CD4-positive, alpha-beta T cell treated with Interleukin-6 at 100 ng/mL for 8 hours (primary cell): Measurements from ENCODE around the gene UGGT2.
"Not testable (repeated sequence)": the region's sequence is repeated elsewhere in the genome, so short reads cannot be mapped to it uniquely, and the experiment has no call there.

Source experiments
- DNase-seq: peaks from one replicate; pipeline ENCODE4 v3.0.0-alpha.2; 2020; ENCODE audit warnings: mixed read lengths, low spot score

Gene UGGT2

DNA sequence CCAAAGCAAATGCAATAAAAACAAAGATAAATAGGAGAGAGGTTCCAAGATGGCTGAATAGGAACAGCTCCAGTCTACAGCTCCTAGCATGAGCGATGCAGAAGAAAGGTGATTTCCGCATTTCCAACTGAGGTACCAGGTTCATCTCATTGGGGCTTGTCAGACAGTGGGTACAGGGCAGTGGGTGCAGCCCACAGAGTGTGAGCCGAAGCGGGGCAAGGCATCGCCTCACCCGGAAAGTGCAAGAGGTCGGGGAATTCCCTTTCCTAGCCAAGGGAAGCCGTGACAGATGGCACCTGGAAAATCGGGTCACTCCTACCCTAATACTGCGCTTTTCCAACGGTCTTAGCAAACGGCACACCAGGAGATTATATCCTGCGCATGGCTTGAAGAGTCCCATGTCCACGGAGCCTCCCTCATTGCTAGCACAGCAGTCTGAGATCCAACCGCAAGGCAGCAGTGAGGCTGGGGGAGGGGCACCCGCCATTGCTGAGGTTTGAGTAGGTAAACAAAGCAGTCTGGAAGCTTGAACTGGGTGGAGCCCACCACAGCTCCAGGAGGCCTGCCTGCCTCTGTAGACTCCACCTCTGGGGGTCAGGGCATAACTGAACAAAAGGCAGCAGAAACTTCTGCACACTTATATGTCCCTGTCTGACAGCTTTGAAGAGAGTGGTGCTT, 6.6 kb downstream of the UGGT2 start:
- DNase-seq = not testable (repeated sequence)

DNA sequence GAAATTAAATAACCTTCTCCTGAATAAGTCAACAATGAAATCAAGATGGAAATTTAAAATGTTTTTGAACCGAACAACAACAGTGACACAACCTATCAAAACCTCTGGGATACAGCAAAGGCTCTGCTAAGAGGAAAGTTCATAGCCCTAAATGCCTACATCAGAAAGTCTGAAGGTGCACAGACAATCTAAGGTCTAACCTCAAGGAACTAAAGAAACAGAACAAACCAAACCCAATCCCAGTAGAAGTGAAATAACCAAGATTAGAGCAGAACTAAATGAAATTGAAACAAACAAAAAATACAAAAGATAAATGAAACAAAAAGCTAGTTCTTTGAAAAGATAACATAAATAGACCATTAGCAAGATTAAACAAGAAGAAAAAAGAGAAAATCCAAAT, 9.0 kb downstream of the UGGT2 start:
- DNase-seq = no peak

DNA sequence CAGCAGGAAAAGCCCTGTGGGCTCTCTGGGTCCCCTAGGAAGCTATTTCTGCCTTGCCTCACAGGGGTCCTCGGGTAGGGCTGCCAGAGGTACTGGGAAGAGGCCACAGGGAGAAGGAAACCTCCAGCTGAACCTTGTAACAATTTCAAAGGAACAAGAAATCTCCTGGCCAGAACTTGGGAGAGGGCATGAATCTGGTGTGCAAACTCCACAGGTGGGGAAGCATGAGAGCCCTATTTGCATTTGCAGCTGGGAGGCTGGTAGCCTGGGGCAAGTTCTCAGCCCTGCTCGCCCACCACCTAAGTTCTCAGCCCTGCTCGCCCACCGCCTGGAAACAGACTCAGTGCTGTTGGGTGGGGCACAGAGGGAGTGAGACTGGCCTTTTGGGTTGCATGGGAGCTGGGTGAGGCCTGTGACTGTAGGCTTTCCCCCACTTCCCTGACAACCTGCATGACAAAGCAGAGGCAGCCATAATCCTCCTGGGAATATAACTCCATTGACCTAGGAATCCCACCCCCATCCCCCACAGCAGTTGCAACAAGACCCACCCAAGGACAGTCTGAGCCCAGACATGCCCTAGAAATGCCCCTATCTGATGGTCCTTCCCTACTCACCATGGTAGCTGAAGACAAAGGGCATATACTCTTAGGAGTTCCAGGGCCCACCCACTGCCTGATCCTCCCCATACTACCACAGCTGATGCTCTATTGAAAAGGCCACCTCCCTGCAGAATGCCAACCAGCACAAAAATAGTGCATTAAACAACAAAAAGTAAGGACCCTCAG, 11.7 kb downstream of the UGGT2 start:
- no peak for DNase-seq

DNA sequence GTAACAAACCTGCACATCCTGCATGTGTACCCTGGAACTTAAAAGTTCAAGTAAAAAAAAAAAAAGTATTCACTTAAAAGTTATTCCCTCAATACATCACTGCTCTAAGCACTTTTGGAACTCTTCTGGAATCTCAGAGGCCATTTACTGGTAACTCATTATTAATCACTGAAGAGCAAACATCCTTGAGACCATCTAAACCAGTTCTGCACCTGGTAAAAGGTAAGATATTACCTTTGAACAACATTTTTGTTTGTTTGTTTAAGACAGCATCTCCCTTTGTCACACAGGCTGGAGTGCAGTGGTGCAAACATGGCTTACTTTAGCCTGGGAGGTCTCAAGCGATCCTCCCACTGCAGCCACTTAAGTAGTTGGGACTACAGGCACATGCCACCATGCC, 16.7 kb downstream of the UGGT2 start:
- no peak for DNase-seq

DNA sequence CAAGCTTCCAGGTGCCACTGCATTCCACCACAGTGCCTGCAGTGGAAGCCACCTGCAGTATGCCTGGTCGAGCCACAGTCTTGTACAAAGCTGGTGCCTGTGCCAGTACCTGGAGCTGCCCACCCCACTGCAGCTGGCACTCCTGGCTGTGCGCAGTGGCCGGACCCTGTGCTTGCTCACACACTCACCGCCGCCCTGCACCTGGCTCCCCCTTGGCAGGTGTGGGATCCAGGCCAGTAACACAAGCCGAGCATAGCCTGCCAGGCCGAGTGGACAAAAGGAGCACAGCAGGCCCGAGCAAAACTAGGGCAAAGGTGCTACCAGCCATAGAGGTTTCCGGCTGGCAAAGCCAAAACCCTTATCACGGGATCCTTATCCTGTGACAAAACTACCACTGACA, 18.5 kb downstream of the UGGT2 start:
- no peak for DNase-seq

DNA sequence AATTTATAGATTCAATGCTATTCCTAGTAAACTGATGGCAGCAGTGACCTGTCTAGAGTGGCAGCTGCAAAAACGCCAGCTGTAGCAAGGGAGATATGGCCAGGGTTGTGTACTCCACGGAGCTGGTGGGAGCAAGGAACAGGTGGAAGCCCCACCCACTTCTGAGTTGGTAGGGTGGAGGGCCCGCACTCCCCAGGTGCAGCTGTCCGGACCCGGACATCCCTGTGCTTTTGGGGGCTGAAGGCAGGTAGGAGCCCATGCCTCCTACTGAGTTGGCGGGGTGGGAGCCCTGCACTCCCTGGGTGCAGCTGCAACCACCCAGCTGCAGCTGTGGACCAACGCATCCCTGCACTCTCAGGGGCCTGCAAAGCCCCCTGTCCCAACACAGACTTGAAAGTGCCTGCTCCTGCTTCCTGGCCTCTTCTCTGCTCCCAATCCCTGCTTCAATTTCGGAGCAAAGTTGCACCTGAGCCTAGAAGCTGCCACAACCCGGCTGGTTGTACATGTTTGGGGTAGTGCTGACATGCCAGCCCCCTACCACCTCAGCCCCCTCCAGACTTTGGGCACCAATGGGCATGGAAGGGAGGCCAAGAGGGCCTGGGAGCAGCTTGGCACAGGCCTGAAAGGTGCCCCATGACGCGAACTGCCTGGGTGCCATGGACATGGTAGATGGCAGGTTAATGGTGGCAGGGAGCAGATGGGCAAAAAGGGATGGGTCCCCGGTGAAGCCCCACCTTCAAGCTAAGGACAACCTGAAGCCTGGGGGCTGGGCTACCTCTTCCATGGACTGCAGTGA, 19.8 kb downstream of the UGGT2 start:
- DNase-seq = no peak

DNA sequence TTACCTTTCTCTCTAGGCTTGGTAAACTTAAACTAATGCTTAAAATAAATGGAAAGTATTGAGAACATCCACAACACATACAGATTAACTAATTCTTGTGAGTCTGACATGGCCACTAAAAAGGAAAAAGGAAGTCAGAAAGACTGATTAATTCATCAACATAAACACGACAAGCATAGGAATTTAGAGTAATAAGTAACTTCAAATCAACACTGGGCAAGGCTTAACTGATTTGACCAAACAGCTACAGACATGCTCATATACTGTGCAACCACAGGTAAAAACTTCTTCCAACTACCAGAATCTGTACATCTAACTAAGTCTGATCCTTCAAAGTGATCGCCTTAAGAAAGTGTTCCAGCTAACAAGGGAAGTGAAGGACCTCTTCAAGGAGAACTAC, 20.5 kb downstream of the UGGT2 start:
- no peak for DNase-seq

DNA sequence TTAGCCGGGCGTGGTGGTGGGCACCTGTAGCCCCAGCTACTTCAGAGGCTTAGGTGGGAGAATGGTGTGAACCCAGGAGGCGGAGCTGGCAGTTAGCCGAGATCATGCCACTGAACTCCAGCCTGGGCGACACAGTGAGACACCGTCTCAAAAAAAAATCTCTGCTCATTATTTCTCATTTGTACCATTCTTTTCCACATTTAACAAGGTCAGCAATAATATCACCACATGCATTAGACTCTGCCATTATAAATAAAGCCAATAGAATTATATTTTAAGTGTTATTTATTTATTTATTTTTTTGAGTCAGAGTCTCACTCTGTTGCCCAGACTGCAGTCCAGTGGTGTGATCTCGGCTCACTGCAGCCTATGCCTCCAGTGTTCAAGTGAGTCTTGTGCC, 24.2 kb downstream of the UGGT2 start:
- no peak for DNase-seq

DNA sequence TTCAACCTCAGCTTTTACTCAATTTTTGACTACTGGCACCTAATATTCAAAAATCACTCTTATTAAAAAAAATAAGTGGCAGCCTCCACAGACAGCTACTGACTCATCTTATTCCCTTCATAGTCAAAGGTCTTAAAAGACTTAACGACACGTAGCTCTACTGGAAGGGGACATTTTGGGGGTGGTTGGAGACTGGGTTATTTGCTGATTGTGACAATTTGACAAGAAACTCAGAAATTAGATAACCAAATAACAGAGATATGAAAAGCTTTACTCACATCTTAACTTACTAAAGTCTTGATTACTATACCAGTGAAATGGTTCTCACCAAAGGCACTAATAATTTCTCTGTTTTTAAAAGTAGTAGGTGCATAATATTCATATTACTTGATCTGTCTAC, 25.7 kb downstream of the UGGT2 start:
- no peak for DNase-seq

DNA sequence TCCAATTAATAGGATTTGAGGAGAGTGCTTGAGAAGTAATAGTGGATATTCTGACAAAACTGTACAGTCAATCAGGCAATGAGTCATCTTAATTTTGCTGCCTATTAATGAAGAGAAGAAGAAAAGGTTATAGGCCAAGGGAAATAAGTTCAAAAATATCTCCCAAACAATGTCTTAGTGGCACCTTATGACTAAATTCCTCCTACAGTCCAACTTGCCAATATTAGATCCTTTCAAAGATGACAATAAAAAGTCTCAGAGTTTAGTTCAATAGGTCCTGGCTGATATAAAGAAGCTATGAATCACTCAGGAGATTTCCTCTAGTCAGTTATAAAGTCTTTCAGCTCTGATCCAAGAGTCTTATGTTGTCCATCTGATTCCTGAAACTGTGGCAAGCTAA, 27.9 kb downstream of the UGGT2 start:
- DNase-seq = no peak

DNA sequence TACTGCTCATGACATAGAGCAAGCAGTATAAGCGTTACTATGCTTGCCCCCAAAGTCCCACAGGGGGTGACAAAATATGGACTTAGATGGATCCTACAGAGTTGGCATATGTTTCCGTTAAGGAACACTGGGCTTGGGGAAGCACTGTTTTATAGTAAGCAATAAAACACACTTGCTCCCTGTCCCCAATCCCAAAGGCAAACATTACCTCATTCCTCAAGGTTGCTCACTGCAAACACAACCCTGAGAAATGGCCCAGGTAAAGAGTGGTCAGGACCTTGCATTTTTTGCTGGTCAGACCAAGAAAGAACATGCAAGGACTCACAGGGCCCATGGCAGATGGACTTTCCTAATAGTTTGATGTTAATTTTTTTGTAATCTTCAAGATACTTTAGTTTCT, 32.3 kb downstream of the UGGT2 start:
- no peak for DNase-seq

DNA sequence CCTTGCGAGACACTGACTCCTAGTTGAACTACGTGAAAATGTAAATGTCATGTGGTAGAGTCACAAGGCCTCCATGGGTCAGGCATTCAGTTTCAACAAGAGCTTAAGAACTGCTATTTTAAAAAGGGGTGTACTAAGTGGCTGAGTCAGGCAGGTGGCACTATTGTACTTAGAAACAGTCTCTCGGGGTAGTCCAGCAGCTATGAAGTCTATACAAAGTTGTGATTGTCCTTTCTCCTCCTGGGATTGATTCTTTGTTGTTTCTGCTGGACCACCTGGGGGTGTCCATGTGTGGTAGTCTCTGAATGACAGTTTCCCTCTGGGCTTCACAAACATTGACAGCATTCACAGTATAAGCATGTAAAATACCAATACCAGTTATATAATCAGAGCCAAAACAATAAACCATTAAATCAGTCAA, 33.0 kb downstream of the UGGT2 start:
- DNase-seq = no peak

DNA sequence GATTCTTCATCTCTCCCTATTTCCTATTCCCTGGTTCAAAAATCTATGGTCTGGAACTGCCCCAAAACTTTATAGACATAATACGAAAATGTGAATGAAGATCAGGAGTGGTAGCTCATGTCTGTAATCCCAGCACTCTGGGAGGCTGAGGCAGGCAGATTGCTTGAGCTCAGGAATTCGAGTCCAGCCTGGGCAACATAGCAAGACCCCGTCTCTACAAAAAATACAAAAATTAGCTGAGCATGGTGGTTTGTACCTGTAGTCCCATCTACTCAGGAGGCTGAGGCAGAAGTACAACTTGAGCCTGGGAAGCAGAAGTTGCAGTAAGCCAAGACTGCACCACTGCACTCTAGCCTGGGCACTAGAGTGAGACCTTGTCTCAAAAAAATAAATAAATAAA, 35.1 kb downstream of the UGGT2 start:
- no peak for DNase-seq

DNA sequence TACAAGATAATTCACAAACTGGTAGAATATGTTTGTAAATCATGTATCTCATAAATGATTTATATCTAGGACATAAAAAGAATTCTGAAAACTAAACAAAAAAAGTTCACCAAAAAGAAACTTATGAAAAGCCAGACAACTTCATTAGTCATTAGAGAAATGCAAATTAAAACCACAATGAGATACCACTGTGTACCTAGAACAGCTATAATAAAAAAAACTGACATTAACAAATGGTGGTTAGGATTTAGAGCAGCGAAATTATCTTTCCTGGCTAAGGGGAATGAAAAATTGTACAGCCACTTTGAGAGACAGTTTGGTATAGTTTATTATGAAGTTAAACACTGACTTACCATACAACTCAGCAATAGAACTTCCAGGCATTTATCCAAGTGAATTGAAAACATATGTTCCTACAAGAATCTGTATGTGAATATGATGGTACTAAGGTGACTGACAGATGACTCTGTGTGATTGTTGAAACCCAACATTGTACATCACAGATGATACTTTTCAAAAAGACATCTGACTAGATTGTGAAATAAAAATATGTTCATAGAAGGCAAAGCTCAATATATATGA, 41.8 kb downstream of the UGGT2 start:
- no peak for DNase-seq

DNA sequence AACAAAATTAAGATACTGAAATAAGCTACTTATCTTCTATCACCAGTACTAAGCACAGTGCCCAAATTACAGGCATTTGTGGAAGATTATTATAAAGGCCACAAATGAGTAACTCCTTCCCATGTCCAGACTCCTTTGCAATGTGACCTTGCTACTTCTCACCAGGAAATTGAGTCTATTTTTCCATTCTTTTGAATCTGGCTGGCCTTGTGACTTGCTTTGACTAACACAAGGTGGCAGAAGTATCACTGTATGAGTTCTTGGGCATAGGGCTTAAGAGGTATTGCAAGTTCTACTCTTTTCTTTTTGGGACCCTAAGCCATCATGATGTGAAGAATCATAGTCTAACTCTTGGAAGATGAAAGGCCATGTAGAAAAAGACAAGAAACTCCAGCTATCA, 49.9 kb downstream of the UGGT2 start:
- no peak for DNase-seq

DNA sequence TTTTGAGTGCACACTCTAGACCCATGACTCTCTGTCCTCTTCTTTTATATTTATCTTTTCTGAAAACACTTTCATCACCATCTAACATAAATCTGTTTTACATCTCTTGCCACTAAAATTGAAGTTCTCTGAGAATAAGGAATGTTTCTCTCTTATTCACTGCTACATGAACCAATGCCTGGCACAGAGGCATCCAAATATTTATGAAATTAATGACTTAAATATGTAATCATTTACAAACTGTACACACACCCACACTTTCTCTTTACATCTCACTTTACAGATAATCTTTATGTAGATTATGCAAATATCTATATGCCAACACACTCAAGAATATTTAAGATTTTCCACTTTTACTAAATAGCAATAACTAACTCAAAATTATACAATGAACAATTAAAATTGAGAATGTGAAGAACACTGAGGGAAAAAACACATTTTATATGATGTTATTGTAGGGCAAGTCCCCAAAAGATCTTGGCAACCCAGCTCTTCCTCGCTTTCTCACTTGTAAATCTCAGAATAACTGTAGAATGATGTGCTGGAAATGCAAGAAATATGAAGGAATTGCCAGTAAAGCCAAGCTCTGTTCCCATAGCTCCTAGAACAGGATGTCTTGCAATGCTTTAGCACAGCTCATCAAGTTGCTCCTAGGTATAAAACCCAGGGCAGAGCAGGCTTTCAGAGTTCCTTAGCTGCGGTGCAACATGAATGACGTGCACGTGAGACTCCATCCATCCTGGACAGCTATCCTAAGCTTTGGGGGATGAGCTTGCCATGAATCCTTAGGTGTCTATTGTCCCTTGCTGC, 50.7 kb downstream of the UGGT2 start:
- DNase-seq = no peak

DNA sequence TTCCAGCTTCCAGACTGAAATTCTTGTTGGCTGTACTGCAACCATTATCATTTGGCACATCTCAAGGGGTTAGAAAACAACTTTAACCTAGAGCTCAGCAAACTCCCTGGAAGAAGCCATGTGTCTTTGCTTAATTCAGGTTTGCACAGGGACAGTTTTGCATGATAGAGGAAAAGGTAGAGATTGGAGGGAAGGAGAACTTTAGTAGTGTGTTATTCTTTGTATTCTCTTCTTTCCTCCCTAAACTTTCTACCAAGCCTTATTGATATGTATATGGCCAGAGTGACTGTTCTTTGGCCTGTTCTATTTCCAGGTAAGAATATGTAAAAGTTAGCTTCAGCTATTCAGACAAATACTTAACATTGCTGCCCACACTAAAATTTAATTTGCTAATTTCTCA, 53.1 kb downstream of the UGGT2 start:
- no peak for DNase-seq

DNA sequence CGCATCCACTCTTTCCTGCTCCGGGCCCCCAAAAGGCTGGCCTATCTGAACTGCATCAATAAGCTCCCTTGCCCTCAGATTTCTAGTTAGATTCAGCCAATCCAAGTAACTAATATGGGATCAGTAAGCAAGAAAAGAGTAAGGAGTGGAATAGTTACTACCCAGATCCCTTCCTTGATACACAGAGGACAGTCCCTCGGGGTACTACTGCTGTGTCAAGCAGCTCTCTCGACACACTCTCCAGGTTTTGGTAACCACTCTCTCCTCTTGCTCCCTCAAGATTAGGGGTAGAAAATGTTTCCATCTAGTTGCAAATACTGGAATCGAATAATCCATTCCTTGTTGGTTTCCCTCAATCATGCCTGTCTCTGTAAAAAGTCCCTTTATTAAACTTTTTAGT, 65.4 kb downstream of the UGGT2 start:
- no peak for DNase-seq

DNA sequence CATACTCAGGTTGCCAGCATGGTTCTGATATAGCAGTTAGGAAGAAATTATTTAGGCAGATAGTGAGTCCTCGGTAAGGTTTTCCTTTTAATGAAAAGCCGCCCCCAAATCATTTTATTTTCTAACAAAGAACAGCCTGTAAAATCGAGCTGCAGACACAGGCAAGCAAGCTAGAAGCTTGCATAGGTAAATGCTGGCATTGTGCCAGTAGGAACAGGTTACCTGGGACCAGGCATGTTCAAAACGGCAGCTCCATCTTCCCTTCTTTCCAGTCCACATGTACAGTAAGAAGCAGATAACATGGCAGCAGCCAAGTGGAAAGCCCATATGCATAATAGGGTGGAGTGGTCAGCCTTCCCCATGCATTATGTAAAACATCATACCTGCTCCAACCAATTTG, 71.1 kb downstream of the UGGT2 start:
- DNase-seq = no peak

DNA sequence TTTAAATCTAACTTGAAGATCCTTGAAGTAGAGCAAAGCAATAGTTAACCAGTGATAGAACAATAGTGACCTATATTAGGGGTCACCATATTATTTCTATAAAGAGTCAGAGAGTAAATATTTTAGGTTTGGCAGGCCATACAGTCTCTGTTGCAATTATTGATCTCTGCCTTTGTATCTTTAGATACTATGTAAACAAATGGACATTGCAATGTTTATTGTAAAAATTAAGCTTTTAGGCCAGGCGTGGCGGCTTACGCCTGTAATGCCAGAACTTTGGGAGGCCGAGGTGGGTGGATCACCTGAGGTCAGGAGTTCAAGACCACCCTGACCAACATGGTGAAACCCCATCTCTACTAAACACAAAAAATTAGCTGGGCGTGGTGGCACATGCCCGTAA, 80.5 kb downstream of the UGGT2 start:
- DNase-seq = not testable (repeated sequence)

DNA sequence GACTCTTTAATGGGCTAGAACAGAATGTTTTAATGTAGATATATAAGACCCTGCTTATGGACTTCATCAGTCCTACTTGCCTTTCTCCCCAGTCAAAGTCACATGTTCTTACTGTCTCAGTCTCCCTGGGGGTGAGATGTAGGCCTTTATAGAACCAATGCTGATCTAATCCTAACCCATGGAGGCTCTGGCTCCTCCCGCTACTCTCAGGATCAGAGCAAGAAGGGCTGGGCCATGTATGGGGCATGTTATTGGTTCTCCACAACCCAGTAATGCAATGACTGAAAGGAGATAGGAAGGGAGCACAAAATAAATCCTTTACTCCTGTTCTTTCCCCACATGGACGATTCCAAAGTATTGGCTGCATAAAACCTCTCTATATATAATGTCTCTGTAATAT, 82.3 kb downstream of the UGGT2 start:
- no peak for DNase-seq

DNA sequence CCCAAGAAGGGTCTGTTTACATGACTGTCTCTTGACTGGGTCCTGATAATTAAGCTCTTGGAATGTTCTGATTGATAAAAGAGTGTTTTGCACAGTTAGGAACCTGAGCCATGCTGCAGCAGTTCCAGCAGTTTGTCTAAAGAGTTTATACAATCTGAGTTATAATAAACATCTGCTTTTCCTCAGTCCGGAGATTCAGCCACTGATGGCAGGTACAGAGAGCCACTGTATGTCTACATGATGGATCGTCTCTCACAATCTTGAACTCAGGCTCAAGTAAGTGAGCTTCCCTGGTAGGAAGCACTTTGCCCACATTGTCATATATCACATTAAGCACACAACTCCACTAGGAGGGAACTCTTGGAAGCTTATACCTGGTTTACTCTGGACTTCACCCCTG, 84.3 kb downstream of the UGGT2 start:
- no peak for DNase-seq
